HG03575 (cell line): ENCODE results near the gene CUTA.

Source experiments
- ATAC-seq: cut with Tn5 transposase; IDR thresholded peaks from one replicate; pipeline ENCODE4 v1.9.1; 2021; ENCODE audit not compliant: unreplicated experiment, insufficient number of reproducible peaks, low FRiP score; ENCODE audit errors: extremely low read depth

The CUTA gene

GRCh38 chr6:33425668-33426577 is 8.0 kb upstream of the CUTA start:
- no peak for ATAC-seq

- no peak for ATAC-seq
These were observed 7.2 kb upstream of the CUTA start for GRCh38 chr6:33424855-33425667.

- no peak for ATAC-seq
These were observed 5.9 kb upstream of the CUTA start for GRCh38 chr6:33423777-33424176.

- no peak for ATAC-seq
These were observed 3.4 kb upstream of the CUTA start for GRCh38 chr6:33421344-33421643.

- no peak for ATAC-seq
These were observed 2.8 kb upstream of the CUTA start for GRCh38 chr6:33420491-33421343.

- no peak for ATAC-seq
These were observed 1.9 kb upstream of the CUTA start, which contains the start of gene SYNGAP1 for GRCh38 chr6:33419580-33420490. SYNGAP1 (plus strand) TSS chr6:33420065; CDS start chr6:33420265, 200 bp downstream.

- no peak for ATAC-seq
These were observed 884 bp upstream of the CUTA start for GRCh38 chr6:33418690-33419291.

GRCh38 chr6:33417128-33417902 is 592 bp downstream of the CUTA start:
- ATAC-seq, result no peak

GRCh38 chr6:33416386-33417127 is 1.4 kb downstream of the CUTA start:
- ATAC-seq, result no peak

GRCh38 chr6:33415831-33416230 is 2.1 kb downstream of the CUTA start:
- no peak for ATAC-seq

GRCh38 chr6:33414592-33415271 is 3.2 kb downstream of the CUTA start:
- no peak for ATAC-seq

- no peak for ATAC-seq
These were observed 4.4 kb downstream of the CUTA start for GRCh38 chr6:33413241-33414120.

- no peak for ATAC-seq
These were observed 5.5 kb downstream of the CUTA start for GRCh38 chr6:33412140-33413009.

GRCh38 chr6:33411632-33412005 is 6.3 kb downstream of the CUTA start:
- ATAC-seq, result no peak
